Superior temporal gyrus (tissue), 1 donor: ENCODE data around the gene KRT8.
"Not testable (repeated sequence)": the region's sequence is repeated elsewhere in the genome, so short reads cannot be mapped to it uniquely, and the experiment has no call there.

Source experiments
- DNase-seq: peaks from one replicate; pipeline ENCODE4 v3.0.0-alpha.2; 2016; ENCODE audit errors: extremely low spot score

Gene KRT8

DNA sequence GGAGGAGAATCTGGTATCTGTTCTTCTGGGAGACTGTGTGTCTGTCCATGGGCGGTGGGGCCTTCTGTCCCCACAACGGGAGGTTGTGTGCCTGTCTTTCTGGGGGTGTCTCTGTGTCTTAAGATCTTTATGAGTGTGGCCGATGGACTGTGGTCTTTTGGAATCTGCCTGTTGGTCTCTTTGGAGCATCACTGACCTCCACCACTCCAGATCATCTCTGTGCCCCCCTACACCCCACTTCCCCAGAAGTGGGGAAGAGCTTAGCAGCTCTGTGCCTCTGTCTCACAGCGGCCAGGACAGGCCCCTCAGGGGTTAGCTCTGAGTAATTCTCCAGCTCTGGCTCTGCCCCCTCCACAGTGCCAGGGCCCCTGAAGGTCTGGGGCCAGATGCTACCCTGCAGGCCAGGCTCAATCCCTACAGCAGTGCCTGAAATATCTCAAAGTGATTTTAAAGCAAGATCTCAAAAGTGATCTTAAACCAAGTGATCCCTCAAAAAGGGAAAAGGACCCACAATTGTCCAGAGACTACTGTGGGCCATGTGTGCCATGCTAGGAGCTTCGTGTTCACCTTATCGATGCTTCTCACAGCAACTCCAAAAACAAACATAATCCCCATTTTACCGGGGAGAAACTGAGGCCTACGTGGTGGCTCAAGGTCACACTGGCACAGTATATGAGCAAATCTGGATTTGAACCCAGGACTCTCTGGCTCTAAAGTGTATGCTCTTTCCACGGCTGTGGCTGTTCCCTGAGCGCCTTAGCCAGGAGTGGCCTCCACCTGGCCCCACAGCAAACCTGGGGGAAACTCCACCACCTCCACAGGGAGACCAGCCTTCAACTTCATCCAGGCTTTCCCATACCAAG lies 30.1 kb downstream of the KRT8 start:
- DNase-seq = no peak

DNA sequence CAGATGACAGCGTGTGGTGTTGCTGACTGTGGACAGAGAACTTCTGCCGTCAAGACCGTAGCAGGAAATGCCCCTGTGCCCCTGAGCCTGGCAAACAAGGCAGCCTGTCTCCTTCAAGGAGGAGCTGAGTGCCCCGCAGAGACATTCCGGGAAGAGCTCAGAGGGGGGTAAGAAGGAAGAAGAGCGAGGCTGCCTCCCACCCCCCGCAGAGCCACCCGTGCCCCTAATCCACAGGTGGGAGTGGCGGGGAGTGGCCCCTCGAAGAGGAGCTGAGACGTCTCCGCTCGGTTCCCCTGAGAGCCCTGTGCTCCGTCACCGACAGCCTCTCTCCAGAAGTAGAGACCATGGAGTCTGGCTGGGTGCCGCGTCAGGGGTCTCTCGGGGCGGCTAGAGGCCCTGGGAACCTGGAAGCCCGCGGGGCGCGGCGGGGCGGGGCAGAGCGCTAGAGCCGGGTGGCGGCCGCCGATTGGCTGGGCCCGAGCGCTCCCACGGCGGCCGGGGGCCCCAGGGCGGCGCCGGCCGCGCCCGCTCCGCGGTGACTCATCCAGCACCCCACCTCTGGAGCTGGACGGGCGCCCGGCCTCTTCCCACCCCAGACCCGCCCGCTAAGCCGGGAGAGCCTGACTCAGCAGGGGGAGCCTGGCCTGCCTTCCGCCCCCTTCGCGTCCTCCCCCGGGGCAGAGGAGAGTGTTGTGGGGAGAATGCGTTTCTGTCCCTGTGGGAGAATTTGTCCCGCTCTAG lies 30.9 kb downstream of the KRT8 start:
- no peak for DNase-seq

DNA sequence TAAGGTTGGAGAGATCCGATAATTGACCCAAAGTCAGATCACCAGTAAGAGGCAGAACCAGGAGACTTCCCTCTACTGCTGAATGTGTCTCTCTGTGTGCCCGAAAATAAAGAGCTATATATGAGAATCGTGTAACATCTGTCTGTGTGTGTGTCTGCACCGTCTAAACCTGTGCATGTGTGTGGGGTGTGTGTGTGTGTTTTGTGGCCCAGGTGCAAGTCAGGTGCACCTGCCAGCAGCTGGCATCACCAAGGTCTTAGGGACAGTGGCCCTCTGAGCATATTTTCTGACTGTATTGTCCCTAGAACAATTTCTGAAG lies 31.4 kb downstream of the KRT8 start:
- DNase-seq = no peak

DNA sequence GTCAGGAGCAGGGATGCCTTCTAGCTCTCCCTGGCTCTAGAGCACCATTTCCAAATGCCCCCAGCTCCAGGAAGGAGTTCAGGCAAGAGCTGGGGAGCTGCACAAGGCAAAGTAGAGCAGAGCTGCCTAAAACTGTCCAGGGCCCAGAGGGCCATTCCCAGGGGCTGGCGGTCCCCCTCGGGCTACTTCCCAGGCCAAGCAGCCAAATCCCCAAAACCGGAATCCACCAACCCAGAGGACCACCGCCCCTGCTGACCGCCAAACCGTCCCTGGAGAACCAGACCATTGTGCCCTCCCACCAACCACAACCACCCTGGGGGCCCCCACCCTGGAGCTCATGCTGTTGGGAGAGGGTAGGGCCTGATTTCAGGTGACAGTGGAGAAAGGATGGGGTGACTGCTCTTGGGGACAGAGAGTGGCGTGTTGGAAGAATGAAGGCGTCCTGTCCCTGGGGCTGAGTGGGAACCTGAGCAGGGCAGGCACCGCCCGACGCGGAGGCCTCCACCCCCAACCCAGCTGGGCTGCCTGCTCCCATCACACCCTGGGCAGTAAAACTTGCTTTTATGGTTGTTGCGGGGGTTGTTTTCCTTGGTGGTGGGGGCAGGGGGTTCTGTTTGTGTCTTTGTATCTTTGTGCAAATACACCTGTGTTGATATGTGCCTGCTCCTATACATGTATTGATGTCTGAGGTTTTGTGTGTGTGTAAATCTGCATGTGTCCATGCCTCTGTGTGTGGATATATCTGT lies 32.1 kb downstream of the KRT8 start:
- no peak for DNase-seq

DNA sequence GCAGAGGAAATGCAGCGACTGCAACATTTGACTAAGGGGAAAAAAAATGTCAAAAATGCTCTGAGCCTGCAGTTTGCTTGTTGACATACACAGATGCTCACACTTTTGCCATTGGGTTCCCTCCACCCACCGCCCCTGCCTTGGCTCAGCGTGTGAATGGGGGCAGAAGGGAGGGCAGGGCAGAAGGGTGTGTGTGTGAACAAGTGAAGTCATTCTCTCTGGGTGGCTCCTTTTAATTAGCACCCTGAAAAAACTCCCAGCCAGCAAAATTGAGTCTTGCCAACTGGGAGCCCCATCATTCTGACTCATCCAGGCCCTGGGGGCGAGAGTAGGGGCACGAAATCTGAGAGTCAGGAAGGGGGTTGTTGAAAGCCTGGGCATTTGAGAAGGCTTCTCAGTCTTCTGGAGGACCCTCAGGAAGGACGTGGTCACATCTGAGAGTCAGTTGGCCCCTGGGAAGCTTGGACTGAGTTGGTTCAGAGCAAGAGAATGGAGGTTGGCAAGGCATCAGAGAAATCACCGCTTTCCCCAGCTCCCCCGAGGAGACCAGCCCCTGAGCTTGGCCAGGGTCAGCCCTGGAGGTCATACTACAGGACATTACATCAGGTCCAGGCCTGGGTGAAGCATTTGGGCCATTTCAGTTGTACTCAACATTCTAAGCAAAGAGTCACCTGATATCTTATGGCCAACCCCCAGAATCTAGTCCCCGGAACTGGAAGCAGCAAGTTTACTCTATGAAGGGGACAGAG lies 33.4 kb downstream of the KRT8 start:
- no peak for DNase-seq

DNA sequence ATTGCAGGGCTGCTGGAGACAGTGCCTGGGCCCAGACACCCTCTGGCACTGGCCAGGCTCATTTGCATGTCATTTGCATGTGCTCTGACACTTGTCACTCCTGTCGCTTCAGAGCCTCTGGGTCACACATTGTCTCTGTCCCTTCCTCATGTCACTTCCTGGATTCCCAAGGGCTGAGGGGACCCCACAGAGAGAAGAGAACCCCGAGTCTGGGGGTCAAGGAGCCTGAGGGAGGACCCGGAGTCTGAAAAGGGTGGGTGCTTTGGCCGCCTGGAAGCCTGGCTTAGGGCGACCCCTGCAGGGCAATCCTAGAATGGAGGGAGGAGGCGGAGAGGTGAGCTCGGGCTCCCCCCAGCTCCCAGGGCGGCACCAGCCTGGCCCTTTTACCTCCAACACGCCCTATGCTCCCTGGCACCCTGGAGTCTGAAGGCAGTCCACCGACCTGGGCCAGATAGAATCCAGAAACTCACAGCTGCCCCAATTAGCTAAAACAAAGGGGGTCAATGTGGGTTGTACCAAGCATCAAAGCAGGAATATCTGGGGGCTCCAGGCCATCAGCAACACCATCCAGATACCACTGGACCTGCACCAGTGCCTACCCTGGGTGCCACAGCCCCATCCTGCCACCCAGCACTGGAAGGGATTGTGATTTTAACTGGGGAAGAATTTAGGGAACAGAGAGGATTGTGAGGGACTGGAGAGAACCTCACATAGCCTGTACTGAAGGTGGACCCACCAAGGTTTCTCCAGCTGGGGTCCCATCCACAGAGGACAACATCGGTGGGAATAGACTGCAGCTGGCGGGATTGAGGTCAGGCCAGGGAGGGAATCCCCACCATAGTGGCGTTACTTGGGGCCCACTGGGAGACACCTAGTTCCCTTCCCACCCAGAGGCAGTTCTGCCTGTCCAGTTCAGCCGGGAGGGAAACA lies 34.2 kb downstream of the KRT8 start:
- DNase-seq = peak; percentile 47

DNA sequence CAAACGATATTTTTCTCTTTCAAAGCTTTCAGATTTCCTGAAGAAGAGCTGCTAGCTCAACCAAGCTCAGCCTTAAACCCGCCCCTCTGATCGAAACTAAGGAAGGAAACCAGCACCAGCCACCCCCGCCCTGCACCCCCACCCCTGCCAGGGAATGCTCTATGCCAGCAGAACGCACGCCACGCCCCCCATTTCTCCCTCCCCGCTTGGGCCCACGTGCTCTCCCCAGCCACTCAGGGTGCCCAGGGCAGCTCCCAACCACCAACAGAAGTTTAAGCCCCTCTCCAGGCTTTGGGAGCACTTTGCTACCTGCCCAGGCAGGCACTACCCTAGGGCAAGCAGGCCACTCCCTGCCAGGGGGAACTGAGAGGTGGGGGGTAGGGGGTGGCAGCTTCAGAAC lies 37.2 kb downstream of the KRT8 start:
- DNase-seq = no peak

DNA sequence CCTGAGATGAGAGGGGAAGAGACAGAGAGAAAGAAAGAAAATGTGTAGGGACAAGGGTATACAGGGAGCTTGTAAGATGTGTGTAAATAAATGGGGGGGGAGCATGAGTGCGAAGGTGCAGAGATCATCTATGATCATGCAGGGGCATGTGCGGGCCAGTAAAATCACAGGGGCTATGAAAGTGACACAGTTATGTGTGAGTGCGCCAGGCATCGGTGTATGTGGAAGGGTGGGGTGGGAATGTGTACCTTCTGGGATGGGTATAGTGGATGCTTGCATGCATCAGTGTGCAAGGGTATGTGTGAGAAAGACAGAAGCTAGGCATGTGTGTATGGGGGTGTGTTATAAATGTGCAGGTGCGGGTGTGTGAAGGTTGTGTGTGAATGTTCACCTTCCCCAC lies 37.7 kb downstream of the KRT8 start:
- DNase-seq = no peak

DNA sequence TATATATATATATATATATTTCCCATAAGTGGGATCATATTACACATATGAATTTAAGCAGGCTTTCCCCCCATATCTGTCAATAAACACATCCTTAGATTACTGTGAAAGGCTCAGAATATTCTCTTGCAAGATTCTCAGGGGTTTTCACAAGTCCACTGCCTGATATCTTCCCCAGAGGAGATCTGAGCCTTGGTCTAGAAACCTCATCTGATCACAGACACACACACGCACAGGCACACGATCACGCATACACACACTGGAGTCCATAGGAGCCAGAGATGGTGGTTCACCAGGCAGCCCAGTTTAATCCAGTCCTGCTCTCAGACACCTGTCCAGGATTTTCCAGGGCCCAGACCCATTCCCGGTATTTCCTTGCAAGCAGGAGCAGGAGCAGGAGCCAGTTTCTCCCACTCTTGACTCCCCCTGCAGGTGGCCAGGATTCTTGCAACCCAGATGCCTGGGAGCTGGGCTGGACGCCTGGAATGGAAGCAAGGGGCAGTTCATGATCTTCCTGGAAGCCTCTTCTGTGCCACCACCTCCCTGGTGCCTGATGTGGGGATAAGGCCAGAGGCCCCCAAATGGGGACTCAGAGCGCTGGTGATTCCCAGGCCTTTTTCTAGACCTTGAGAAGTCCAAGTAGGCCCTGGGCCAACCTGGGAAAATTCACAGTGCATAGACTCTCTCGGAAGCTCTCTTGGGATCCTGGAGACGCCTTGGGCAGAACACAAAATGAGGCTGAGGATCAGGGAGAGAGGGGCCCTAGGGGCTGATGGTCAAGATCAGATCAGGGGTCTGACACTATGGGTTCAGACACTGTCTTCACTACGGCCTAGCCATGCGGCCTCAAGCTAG lies 39.6 kb downstream of the KRT8 start:
- DNase-seq = peak; percentile 72

DNA sequence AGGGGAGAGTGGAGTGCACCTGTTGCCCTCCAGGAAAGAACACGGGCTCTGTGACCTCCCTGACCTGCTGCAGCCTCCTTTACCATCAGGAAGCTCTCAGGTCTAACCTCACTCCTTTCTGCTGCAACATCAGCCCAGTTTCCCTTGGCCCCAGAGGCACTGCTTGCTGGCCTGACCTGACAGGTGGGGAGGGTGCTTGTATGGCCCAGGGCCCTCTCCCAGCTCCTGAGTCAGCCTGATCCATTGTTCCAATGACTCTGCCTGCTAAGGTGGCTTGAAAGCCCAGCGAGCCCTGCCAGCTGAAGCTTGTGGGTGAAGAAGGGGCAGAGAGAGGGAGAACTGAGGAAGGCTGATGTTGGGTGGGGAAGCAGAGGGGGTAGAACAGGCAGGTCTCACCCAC lies 42.9 kb downstream of the KRT8 start:
- DNase-seq = no peak

DNA sequence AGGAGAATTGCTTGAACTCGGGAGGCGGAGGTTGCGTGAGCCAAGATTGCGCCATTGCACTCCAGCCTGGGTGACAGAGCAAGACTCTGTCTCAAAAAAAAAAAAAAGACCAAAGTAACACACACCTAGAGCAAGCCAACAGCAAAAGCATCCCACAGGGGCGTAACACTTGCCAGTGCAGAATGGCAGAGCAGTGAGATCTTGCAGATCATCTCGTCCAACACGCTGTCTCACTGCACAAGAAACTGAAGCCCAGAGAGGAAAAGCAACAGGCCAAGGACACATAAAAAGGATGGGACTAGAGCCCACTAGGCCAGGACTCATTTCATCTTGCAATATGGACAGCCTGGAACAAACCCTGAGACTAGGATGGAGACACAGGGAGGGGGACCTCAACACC lies 43.4 kb downstream of the KRT8 start:
- no peak for DNase-seq

DNA sequence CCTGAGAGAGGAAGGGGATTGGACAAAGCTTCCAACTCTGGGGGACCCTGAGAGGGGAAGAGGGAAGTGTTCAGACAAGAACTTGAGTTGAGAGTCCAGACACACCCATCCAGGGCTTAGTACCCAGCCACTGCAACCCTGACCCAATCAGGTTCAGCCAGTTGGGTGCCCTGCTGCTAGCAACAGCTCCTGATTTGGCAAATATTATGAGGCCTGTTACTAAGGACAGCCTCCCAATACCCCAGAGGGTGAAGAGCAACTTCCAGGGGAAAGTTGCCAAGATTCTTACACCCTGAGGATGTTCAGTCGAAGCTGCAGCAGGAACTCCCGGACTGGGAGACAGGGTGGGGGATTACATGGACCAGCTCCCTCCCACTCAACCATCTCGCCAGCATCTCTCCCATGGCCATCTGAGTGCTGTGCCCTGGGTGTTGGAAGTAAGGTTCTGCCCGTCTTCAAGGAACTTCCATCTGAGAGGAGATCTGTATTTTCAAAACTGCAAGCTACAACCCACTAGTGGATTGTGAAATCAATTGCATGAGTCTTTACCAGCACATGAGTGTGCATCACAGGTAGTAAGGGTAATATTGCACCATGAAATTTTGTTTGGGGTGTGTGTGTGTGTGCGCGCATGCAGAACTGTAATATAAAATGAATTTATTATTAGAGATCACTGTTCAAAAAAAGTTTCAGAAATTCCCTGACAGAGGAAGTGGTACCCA lies 44.6 kb downstream of the KRT8 start:
- DNase-seq = no peak

DNA sequence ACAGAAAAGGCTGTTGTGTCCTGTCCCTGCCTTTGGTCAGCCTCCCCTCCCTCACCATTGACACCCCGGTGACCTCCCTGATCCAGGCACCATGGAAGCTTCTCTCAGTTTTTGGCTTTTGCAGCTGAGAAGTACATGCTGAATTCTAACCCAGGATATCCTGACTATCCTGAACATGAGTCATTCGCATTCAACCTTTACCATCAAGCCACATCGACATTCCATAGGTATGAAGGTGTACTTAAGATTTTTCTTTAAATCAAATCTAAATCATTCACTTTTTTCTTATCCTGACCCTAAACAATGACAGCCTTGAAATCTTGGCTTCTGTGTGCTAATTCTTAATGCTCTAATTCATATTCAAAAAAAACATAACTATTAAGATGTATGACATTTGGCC lies 47.4 kb downstream of the KRT8 start:
- no peak for DNase-seq

DNA sequence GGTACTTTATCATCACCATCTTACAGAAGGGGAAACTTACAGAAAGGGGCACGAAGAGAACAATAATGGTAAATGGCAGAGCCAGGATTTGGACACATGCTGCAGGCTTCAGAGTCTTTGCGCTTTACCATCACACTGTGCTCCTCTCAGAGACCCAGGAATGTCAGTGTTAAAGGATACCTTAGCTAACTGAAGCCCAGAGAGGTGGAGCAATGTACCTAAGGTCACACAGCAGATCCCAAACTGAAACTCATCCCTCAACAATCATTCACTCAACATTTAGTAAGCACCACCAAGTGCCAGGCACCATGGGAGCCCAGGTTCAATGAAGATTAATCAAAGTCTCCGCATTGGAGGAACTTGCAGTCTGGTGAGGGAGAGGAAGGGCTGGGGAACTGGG lies 48.1 kb downstream of the KRT8 start:
- no peak for DNase-seq

DNA sequence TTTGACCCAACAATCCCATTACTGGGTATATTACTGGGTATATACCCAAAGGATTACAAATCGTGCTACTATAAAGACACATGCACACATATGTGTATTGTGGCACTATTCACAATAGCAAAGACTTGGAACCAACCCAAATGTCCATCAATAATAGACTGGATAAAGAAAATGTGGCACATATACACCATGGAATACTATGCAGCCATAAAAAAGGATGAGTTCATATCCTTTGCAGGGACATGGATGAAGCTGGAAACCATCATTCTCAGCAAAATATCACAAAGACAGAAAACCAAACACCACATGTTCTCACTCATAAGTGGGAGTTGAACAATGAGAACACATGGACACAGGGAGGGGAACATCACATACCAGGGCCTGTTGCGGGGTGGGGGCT lies 48.8 kb downstream of the KRT8 start:
- not testable (repeated sequence) for DNase-seq

DNA sequence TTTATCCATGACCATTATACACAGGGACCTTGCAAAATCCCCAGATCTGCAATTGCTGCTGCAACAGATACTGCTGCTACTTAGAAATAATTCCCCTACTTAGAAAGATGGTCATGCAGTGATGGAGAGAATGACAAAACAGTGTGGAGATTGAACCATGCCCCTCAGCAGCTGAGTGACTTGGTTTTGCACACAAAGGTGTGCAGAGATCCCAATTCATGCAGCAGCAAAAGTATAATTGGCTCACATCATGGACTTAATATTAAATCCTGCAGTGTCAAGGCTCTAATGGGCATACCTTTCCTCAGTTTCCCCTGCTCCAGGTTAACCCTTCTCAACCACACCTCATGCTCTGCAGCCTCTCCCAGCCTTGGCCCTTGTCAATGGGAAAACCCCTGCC lies 53.1 kb downstream of the KRT8 start:
- DNase-seq = no peak

DNA sequence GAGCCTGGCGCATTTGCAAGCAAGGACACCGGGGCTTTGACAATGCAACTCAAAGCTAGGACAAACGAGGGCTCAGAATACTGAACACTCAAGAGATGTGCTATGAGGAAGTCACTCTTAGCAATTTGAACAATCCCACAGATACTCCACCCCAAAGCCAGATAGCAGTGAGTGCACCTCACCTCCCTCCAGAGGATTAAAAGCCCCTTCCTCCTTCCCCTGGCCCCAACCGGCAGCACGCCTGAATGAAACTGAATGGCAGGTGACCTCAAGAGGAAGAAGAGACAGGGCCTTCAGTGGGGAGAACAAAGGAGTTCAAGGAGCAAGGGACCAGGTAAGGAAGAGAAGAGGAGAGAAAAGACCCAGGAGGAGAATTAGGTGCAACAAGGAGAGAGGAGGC lies 54.2 kb downstream of the KRT8 start:
- no peak for DNase-seq

DNA sequence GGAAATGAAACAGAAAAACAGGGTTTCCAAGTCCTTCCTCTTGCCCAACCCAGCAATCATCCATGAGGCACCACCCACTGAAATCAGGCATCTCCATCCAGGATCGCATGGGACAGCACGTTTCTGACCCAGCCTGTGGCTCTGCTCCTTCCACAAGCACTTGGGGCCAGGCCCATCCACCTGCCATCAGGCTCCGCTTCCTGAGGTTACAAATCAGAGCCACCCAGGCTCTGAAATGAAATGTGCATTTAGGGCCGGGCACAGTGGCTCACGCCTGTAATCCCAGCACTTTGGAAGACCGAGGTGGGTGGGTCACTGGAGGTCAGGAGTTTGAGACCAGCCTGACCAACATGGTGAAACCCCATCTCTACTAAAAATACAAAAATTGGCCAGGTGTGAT lies 55.4 kb downstream of the KRT8 start:
- DNase-seq = no peak

DNA sequence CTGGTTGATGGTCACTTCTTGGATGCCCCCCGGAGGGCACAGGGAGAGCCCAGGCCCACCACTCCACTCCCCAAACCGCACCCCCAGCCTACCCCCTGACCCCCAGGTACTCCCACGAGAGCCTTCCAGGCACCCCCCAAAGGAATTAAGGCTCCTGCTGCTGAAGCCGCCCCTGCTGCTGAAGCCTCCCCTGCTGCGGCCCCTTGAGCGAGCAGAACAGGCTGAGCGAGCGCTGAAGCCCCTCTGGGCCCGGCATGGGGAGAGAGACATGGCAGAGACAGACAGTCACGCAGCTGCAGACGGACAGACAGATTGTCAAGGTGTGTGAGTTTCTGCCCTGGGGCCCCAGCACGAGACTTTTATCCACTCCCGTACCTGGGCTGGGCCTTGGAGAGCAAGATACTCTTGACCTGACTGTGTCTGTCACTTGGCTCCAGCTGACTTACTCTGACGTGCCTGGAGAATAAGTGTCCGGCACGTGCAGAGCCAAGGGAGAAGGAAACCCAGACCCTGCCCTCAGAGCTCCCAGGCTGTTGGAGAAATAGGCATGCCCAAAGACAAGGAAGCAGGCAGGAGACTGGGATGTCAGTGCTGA lies 56.1 kb downstream of the KRT8 start, which contains the start of gene KRT78:
TSS of gene KRT78 (minus strand) at position 334 of the 595 bp plus-strand sequence. CDS start at position 270, 64 bp downstream.
- no peak for DNase-seq
